Activated CD8-positive, alpha-beta T cell treated with anti-CD3 and anti-CD28 coated beads for 36 hours (primary cell): ENCODE measurements around the gene SPATA6. TPM values are rescaled to one million over a fixed set of nuclear protein-coding genes. Genes with fewer than 3 reads are reported as not detected.
"Not testable (repeated sequence)": the region's sequence is repeated elsewhere in the genome, so short reads cannot be mapped to it uniquely, and the experiment has no call there.

ENCODE experiments used
- ATAC-seq: fragments of 200-7000 bp; cut with Tn5 transposase; one replicate; pipeline ENCODE4 v1.10.0; 2021; ENCODE audit warnings: mild to moderate bottlenecking, moderate library complexity
- CTCF ChIA-PET: fragments of 350-600 bp; sonication (Branson Sonifier 250); formaldehyde crosslinking; loops from one replicate; lab custom pipeline; 2021; ENCODE audit warnings: antibody characterized with exemption; lab: Charles Lee
- POLR2A ChIA-PET: fragments of 350-600 bp; sonication (Branson Sonifier 250); formaldehyde crosslinking; loops from one replicate; lab custom pipeline; 2021; ENCODE audit warnings: antibody characterized with exemption; lab: Charles Lee
- DNase-seq: peaks from one replicate; pipeline ENCODE4 v3.0.0-alpha.2; 2020
- H3K27ac Mint-ChIP-seq: one replicate; pipeline ENCODE4 v1.8.0; 2021; ENCODE audit warnings: mild to moderate bottlenecking, mixed read lengths
- H3K27me3 Mint-ChIP-seq: one replicate; pipeline ENCODE4 v1.8.0; 2021; ENCODE audit warnings: mixed read lengths
- H3K36me3 Mint-ChIP-seq: one replicate; pipeline ENCODE4 v1.8.0; 2021; ENCODE audit warnings: low read depth, mixed read lengths
- H3K4me1 Mint-ChIP-seq: one replicate; pipeline ENCODE4 v1.8.0; 2021; ENCODE audit warnings: low read depth, mixed read lengths
- H3K4me3 Mint-ChIP-seq: one replicate; pipeline ENCODE4 v1.8.0; 2021; ENCODE audit warnings: mild to moderate bottlenecking, moderate library complexity, mixed read lengths
- H3K9me3 Mint-ChIP-seq: one replicate; pipeline ENCODE4 v1.8.0; 2021; ENCODE audit warnings: mixed read lengths
- intact Hi-C: fragments of 100-400 bp; cut with micrococcal nuclease; formaldehyde crosslinking; loops from one replicate; pipeline ENCODE4 v1.10.0; 2022
- total RNA-seq, 2 experiments: library from RNA; stranded (reverse); gene quantifications; one replicate each; pipeline ENCODE4 v1.2.3, GENCODE V29; 2021
- TF ChIP-seq, protein P1 (sequence below): fragments of 200-600 bp; IDR thresholded peaks from one replicate; pipeline ENCODE4 v1.8.0; 2022; ENCODE audit warnings: antibody characterized with exemption, mild to moderate bottlenecking

Gene SPATA6
- total RNA-seq, 2 experiments from 2014 or later, result 1.4 to 1.7 TPM

DNA sequence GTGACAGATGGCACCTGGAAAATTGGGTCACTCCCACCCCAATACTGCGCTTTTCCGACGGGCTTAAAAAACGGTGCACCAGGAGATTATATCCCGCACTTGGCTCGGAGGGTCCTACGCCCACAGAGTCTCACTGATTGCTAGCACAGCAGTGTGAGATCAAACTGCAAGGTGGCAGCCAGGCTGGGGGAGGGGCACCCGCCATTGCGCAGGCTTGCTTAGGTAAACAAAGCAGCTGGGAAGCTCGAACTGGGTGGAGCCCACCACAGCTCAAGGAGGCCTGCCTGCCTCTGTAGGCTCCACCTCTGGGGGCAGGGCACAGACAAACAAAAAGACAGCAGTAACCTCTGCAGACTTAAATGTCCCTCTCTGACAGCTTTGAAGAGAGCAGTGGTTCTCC, 194.6 kb downstream of the SPATA6 start:
- H3K4me1 Mint-ChIP-seq, intact Hi-C loops, CTCF ChIA-PET, H3K9me3 Mint-ChIP-seq, H3K36me3 Mint-ChIP-seq, H3K4me3 Mint-ChIP-seq, ATAC-seq, DNase-seq, H3K27ac Mint-ChIP-seq, POLR2A ChIA-PET: not testable (repeated sequence)
- peaks cover 11% of the 10 kb centered on the region for H3K27me3 Mint-ChIP-seq

DNA sequence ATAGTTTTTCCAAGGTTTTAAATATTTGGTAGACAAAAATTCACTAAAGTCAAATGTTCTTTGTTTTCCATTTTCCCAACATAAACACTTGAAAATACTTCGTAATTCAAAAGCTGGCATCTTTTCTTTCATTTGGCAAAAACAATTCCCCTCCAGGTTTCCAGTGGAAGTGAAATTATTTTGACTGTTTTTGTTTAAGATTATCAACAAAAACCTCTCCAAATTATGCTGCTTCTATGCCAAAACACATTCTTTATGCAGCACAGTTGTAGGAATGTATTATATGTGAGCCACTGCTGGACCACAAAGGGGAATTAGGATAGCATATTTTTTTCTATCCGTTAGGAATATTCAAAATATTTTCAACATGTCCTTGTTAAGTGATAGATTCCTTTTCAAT, 205.4 kb downstream of the SPATA6 start:
- intact Hi-C loops, result no loop called here
- ATAC-seq (no peak), DNase-seq (no peak)
- Mint-ChIP-seq H3K9me3 (no peaks in the 10 kb centered on the region), H3K27ac (no peak overlapping the region), H3K27me3 (peaks cover 2% of the 10 kb centered on the region), H3K36me3 (no peaks in the 10 kb centered on the region), H3K4me1 (no peaks in the 10 kb centered on the region), H3K4me3 (no peak overlapping the region)
- POLR2A ChIA-PET, result no interaction called here
- CTCF ChIA-PET, result no interaction called here
- TF ChIP-seq, protein P1, sequence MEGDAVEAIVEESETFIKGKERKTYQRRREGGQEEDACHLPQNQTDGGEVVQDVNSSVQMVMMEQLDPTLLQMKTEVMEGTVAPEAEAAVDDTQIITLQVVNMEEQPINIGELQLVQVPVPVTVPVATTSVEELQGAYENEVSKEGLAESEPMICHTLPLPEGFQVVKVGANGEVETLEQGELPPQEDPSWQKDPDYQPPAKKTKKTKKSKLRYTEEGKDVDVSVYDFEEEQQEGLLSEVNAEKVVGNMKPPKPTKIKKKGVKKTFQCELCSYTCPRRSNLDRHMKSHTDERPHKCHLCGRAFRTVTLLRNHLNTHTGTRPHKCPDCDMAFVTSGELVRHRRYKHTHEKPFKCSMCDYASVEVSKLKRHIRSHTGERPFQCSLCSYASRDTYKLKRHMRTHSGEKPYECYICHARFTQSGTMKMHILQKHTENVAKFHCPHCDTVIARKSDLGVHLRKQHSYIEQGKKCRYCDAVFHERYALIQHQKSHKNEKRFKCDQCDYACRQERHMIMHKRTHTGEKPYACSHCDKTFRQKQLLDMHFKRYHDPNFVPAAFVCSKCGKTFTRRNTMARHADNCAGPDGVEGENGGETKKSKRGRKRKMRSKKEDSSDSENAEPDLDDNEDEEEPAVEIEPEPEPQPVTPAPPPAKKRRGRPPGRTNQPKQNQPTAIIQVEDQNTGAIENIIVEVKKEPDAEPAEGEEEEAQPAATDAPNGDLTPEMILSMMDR, result no peak

DNA sequence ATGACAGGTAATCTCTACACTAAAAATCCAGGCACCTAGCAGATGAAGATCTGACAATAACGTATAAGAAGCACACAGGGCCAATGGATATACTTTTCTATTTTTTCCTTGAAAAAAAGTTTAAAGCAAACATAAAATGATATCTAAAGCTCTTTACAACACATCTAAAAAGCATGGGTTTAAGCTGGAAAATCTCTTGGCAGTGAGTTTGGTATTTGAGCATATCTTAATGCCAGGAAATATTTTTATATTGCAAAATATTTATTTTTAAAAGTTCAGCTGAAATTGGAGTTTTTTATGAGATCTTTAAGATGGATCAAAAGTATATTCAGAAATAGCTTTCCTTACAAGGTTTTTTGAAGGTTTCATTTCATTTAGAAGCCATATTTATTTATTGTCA, 209.0 kb downstream of the SPATA6 start:
- no peak overlapping the region for H3K4me3 Mint-ChIP-seq
- no peak for DNase-seq
- intact Hi-C loops, result no loop called here
- no peaks in the 10 kb centered on the region for H3K36me3 Mint-ChIP-seq
- no peaks in the 10 kb centered on the region for H3K9me3 Mint-ChIP-seq
- H3K4me1 Mint-ChIP-seq, result no peaks in the 10 kb centered on the region
- POLR2A ChIA-PET, result no interaction called here
- H3K27ac Mint-ChIP-seq, result no peak overlapping the region
- TF ChIP-seq, protein P1, result no peak
- H3K27me3 Mint-ChIP-seq, result peaks cover 2% of the 10 kb centered on the region
- CTCF ChIA-PET, result no interaction called here
- no peak for ATAC-seq

DNA sequence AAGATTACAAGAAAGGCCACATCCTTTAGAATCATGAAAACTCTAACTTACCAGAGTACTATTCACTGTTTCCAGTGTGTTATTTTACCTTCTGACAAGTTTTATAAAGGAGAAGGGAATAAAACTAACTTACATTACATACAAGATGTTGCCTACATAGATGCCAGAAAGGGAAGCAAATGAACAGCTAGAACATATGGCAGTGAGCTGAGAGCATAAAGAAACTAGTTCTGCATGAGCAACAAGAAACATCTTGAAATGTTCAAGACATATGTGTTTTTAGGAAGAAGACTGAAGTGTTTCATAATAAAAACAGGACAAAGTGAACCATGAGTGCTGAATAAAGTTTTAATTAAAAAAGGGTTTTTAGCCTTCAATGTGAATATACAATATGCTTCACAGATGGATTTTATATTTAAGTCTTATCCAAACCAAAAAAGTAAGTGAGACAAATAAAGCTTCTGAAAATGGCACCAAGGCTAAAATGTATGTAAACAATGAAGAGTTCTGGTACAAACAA, 210.1 kb downstream of the SPATA6 start:
- no peaks in the 10 kb centered on the region for H3K36me3 Mint-ChIP-seq
- peaks cover 2% of the 10 kb centered on the region for H3K27me3 Mint-ChIP-seq
- no peak overlapping the region for H3K27ac Mint-ChIP-seq
- TF ChIP-seq, protein P1, result no peak
- H3K9me3 Mint-ChIP-seq, result no peaks in the 10 kb centered on the region
- intact Hi-C loops, result no loop called here
- H3K4me1 Mint-ChIP-seq, result no peaks in the 10 kb centered on the region
- POLR2A ChIA-PET, result no interaction called here
- DNase-seq, result no peak
- CTCF ChIA-PET, result no interaction called here
- no peak for ATAC-seq
- H3K4me3 Mint-ChIP-seq, result no peak overlapping the region

DNA sequence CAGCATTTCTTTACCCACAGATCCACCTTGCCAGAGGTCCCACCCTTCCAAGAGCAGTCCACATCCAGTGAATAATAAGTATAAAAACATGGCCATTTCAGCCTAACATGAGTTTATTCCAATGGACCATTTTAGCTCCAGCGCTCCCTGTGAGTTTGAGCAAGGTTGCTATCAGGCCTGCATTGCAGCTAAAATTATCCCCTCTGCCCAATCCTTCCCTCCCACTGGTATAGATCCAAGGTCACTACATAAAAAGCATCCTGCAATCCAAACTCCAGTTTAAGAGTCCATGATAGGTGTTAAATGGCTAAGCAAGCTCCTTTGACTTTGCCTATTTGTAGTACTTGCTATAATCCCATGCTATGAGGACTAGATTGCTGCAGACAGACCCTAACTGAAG, 213.9 kb downstream of the SPATA6 start:
- H3K4me1 Mint-ChIP-seq, result no peaks in the 10 kb centered on the region
- POLR2A ChIA-PET, result no interaction called here
- intact Hi-C loops, result no loop called here
- no peak overlapping the region for H3K27ac Mint-ChIP-seq
- DNase-seq, result no peak
- TF ChIP-seq, protein P1, result no peak
- CTCF ChIA-PET, result no interaction called here
- no peaks in the 10 kb centered on the region for H3K9me3 Mint-ChIP-seq
- no peak overlapping the region for H3K4me3 Mint-ChIP-seq
- H3K27me3 Mint-ChIP-seq, result peaks cover 7% of the 10 kb centered on the region
- no peaks in the 10 kb centered on the region for H3K36me3 Mint-ChIP-seq
- no peak for ATAC-seq

DNA sequence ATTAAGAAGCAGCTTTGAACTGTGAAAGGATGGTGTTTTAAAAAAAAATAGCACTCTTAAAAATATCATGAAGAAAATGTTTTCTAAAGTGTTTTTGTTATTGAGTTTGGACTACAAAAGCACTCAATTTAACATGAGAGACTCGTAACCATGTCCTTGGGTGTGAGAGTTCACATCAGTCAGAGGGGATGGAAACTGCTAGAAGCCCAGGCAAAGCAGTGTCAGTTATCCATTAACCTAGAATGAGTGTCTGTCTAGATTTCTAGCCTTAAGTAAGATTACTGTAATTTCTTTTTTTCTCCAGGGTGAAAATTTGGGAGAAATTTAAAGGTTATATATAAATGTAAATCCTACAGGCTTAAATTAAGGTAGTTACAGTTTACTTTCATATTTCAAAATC, 217.8 kb downstream of the SPATA6 start:
- CTCF ChIA-PET, result interaction anchor here (1.2 kb wide), 1 partner anchor 161 kb away, joined by 3 read pairs; no protein-coding TSS in a partner anchor
- no peaks in the 10 kb centered on the region for H3K4me1 Mint-ChIP-seq
- POLR2A ChIA-PET, result no interaction called here
- H3K36me3 Mint-ChIP-seq, result no peaks in the 10 kb centered on the region
- no peak overlapping the region for H3K4me3 Mint-ChIP-seq
- H3K9me3 Mint-ChIP-seq, result no peaks in the 10 kb centered on the region
- intact Hi-C loops, result no loop called here
- TF ChIP-seq, protein P1, result no peak
- no peak overlapping the region for H3K27ac Mint-ChIP-seq
- ATAC-seq (no peak), DNase-seq (no peak)
- peaks cover 8% of the 10 kb centered on the region for H3K27me3 Mint-ChIP-seq
